Activated naive CD8-positive, alpha-beta T cell treated with anti-CD3 and anti-CD28 coated beads for 36 hours (primary cell): ENCODE measurements around the gene UBQLN3. TPM values are rescaled to one million over a fixed set of nuclear protein-coding genes. Genes with fewer than 3 reads are reported as not detected.
A peak's percentile ranks its signal among the peaks of the same experiment; 100 is the strongest.

ENCODE experiments used
- DNase-seq: peaks from one replicate; pipeline ENCODE4 v3.0.0; 2021
- H3K27ac Mint-ChIP-seq: one replicate; pipeline ENCODE4 v1.8.0; 2022; ENCODE audit warnings: mild to moderate bottlenecking, moderate library complexity, mixed read lengths
- H3K27me3 Mint-ChIP-seq: one replicate; pipeline ENCODE4 v1.8.0; 2022; ENCODE audit warnings: mild to moderate bottlenecking, mixed read lengths
- H3K36me3 Mint-ChIP-seq: one replicate; pipeline ENCODE4 v1.8.0; 2021; ENCODE audit warnings: mild to moderate bottlenecking, mixed read lengths
- H3K4me1 Mint-ChIP-seq: one replicate; pipeline ENCODE4 v1.8.0; 2021; ENCODE audit warnings: mixed read lengths
- H3K4me3 Mint-ChIP-seq: one replicate; pipeline ENCODE4 v1.8.0; 2022; ENCODE audit warnings: mild to moderate bottlenecking, moderate library complexity, mixed read lengths
- H3K9me3 Mint-ChIP-seq: one replicate; pipeline ENCODE4 v1.8.0; 2022; ENCODE audit warnings: mixed read lengths
- total RNA-seq, 2 experiments: library from RNA; stranded (reverse); gene quantifications; one replicate each; pipeline ENCODE4 v1.2.3, GENCODE V29; 2021

Gene UBQLN3
- total RNA-seq, 2 experiments from 2014 or later, result not detected

- no peak overlapping the region for H3K27ac Mint-ChIP-seq
- DNase-seq, result no peak
These were observed 23.8 kb downstream of the UBQLN3 start for GRCh38 chr11:5486003-5486402.

GRCh38 chr11:5476186-5476819 is 33.5 kb downstream of the UBQLN3 start:
- peaks cover 1% of the 10 kb centered on the region for H3K9me3 Mint-ChIP-seq
- peak; percentile 14 for DNase-seq
- H3K27me3 Mint-ChIP-seq, result peaks cover 6% of the 10 kb centered on the region
- H3K36me3 Mint-ChIP-seq, result no peaks in the 10 kb centered on the region
- H3K27ac Mint-ChIP-seq, result no peak overlapping the region
- peaks cover 2% of the 10 kb centered on the region for H3K4me1 Mint-ChIP-seq
- no peak overlapping the region for H3K4me3 Mint-ChIP-seq

More at GRCh38 chr11:5486003-5486402, 23.8 kb downstream of the UBQLN3 start:
- H3K4me3 Mint-ChIP-seq, result no peak overlapping the region
- H3K9me3 Mint-ChIP-seq, result no peaks in the 10 kb centered on the region
- H3K4me1 Mint-ChIP-seq, result peaks cover 2% of the 10 kb centered on the region
- no peaks in the 10 kb centered on the region for H3K36me3 Mint-ChIP-seq
- peaks cover under 1% of the 10 kb centered on the region for H3K27me3 Mint-ChIP-seq

- Mint-ChIP-seq H3K4me1 (peaks cover 2% of the 10 kb centered on the region), H3K27me3 (peaks cover 6% of the 10 kb centered on the region), H3K27ac (no peak overlapping the region), H3K4me3 (no peak overlapping the region), H3K36me3 (no peaks in the 10 kb centered on the region), H3K9me3 (no peaks in the 10 kb centered on the region)
- no peak for DNase-seq
These were observed 35.8 kb downstream of the UBQLN3 start for GRCh38 chr11:5473921-5474320.

GRCh38 chr11:5467527-5467926 is 42.2 kb downstream of the UBQLN3 start:
- Mint-ChIP-seq H3K36me3 (no peaks in the 10 kb centered on the region), H3K27ac (no peak overlapping the region), H3K4me3 (no peak overlapping the region), H3K4me1 (no peaks in the 10 kb centered on the region), H3K27me3 (no peaks in the 10 kb centered on the region), H3K9me3 (no peaks in the 10 kb centered on the region)
- no peak for DNase-seq

GRCh38 chr11:5460983-5461621 is 48.7 kb downstream of the UBQLN3 start:
- H3K4me1 Mint-ChIP-seq, result peaks cover 3% of the 10 kb centered on the region
- H3K27me3 Mint-ChIP-seq, result peaks cover 5% of the 10 kb centered on the region
- no peak overlapping the region for H3K4me3 Mint-ChIP-seq
- peaks cover 9% of the 10 kb centered on the region for H3K9me3 Mint-ChIP-seq
- DNase-seq, result no peak
- H3K27ac Mint-ChIP-seq, result no peak overlapping the region
- H3K36me3 Mint-ChIP-seq, result no peaks in the 10 kb centered on the region

Other genes starting within 250 kb of the UBQLN3 start
- gene HBE1, start 240.0 kb downstream of the UBQLN3 start, total RNA-seq, result not detected
- not detected for gene OR51B4, start 208.0 kb downstream of the UBQLN3 start, total RNA-seq
- not detected for gene OR51B2, start 185.7 kb downstream of the UBQLN3 start, total RNA-seq
- not detected for gene OR51B5, start 166.4 kb downstream of the UBQLN3 start, total RNA-seq
- not detected for gene OR51B6, start 158.4 kb downstream of the UBQLN3 start, total RNA-seq
- not detected for gene OR51M1, start 126.1 kb downstream of the UBQLN3 start, total RNA-seq
- gene OR51Q1, start 87.8 kb downstream of the UBQLN3 start, total RNA-seq, result not detected
- gene OR51I1, start 68.4 kb downstream of the UBQLN3 start, total RNA-seq, result not detected
- gene OR51I2, start 60.6 kb downstream of the UBQLN3 start, total RNA-seq, result not detected
- not detected for gene OR52D1, start 21.3 kb downstream of the UBQLN3 start, total RNA-seq
- under 1 TPM in 1 of 2 experiments, not detected in 1; 0.19 TPM for gene UBQLNL, start 6.7 kb upstream of the UBQLN3 start, total RNA-seq
- not detected for gene OR52H1, start 38.6 kb upstream of the UBQLN3 start, total RNA-seq
- not detected for gene OR52B6, start 70.9 kb upstream of the UBQLN3 start, total RNA-seq
- 1 to 10 TPM in 1 of 2 experiments, under 1 TPM in 1; 0.89 to 1.4 TPM for gene TRIM6, start 86.7 kb upstream of the UBQLN3 start, total RNA-seq
- 1 to 10 TPM; 6.1 to 7.8 TPM for gene TRIM34, start 115.0 kb upstream of the UBQLN3 start, total RNA-seq
- gene TRIM5, start 175.1 kb upstream of the UBQLN3 start, total RNA-seq, result 10 to 100 TPM; 18.7 to 20.3 TPM
- gene TRIM22, start 179.8 kb upstream of the UBQLN3 start, total RNA-seq, result 100 to 1,000 TPM; 141 to 143 TPM
- under 1 TPM; 0.10 to 0.16 TPM for gene OR56B1, start 226.5 kb upstream of the UBQLN3 start, total RNA-seq
- gene OR52N4, start 244.3 kb upstream of the UBQLN3 start, total RNA-seq, result under 1 TPM; 0.35 to 0.40 TPM